SK-N-SH (cell line): ENCODE data around the gene PANK4. TPM values are rescaled to one million over a fixed set of nuclear protein-coding genes. Genes with fewer than 3 reads are reported as not detected.

Experiments used
- CTCF ChIA-PET: fragments of 300-600, 350-600 bp; formaldehyde crosslinking; extraction: SDS; loops from one replicate; lab custom pipeline; 2021; lab: Yijun Ruan, JAX
- POLR2A ChIA-PET: fragments of 350-600 bp; sonication (Branson Sonifier 250); formaldehyde crosslinking; extraction: SDS; loops from one replicate; lab custom pipeline; 2020; ENCODE audit warnings: antibody characterized with exemption, inconsistent platforms; lab: Yijun Ruan, JAX
- DNase-seq: peaks from one replicate; pipeline ENCODE4 v3.0.0; 2012
- H2AFZ ChIP-seq: fragments of 200-600 bp; sonication (generic); 2 replicates; pipeline ENCODE4 v1.8.1; 2016; ENCODE audit warnings: antibody characterized with exemption, mild to moderate bottlenecking, low read depth
- H3F3A ChIP-seq: fragments of 200-600 bp; sonication (generic); replicated peaks from 2 replicates; pipeline ENCODE3; 2016; ENCODE audit warnings: antibody characterized with exemption, mild to moderate bottlenecking; ENCODE audit not compliant: insufficient read depth
- H3K27ac ChIP-seq, 2 experiments: fragments of 200-500 bp in 1 of 2; fragments of 200-600 bp in 1 of 2; sonication (Bioruptor generic) in 1 of 2; sonication (generic), shearing (Covaris generic) in 1 of 2; 2 replicates each; pipeline versions ENCODE4 v1.5.1 to v1.6.1; 2014 to 2016; ENCODE audit warnings: low read depth in 2 of 2, inconsistent platforms in 1 of 2, low read length in 1 of 2, mild to moderate bottlenecking in 1 of 2, mixed read lengths in 1 of 2
- H3K27me3 ChIP-seq: fragments of 200-600 bp; sonication (generic), shearing (Covaris generic); 2 replicates; pipeline ENCODE4 v1.6.1; 2016; ENCODE audit warnings: mixed run types; ENCODE audit not compliant: insufficient read depth
- H3K36me3 ChIP-seq, 2 experiments: fragments of 200-500 bp in 1 of 2; fragments of 200-600 bp in 1 of 2; sonication (Bioruptor generic) in 1 of 2; sonication (generic) in 1 of 2; replicated peaks in 1 of 2; 2 replicates each; pipeline versions ENCODE3 to v1.5.1; 2014 to 2016; ENCODE audit warnings: low read length in 1 of 2, mild to moderate bottlenecking in 1 of 2; ENCODE audit not compliant: insufficient read depth in 2 of 2, control insufficient read depth in 1 of 2
- H3K4me1 ChIP-seq, 2 experiments: fragments of 200-500 bp in 1 of 2; fragments of 200-600 bp in 1 of 2; sonication (Bioruptor generic) in 1 of 2; sonication (generic), shearing (Covaris generic) in 1 of 2; 2 replicates each; pipeline versions ENCODE4 v1.5.1 to v1.6.1; 2014 to 2016; ENCODE audit warnings: low read depth in 1 of 2, low read length in 1 of 2, mixed run types in 1 of 2; ENCODE audit not compliant: insufficient read depth in 2 of 2, control insufficient read depth in 1 of 2
- H3K4me2 ChIP-seq: fragments of 200-600 bp; sonication (generic), shearing (Covaris generic); 2 replicates; pipeline ENCODE4 v1.6.1; 2017; ENCODE audit warnings: mixed run types
- H3K4me3 ChIP-seq, 2 experiments: fragments of 200-500 bp in 1 of 2; fragments of 200-600 bp in 1 of 2; sonication (Bioruptor generic) in 1 of 2; sonication (generic), shearing (Covaris generic) in 1 of 2; 2 replicates each; pipeline versions ENCODE4 v1.5.1 to v1.8.1; 2014 to 2016; ENCODE audit warnings: low read depth in 2 of 2, inconsistent platforms in 1 of 2, low read length in 1 of 2, mild to moderate bottlenecking in 1 of 2, mixed read lengths in 1 of 2, moderate library complexity in 1 of 2
- H3K79me2 ChIP-seq: fragments of 200-600 bp; sonication (generic); 2 replicates; pipeline ENCODE4 v1.8.1; 2017; ENCODE audit warnings: mild to moderate bottlenecking; ENCODE audit not compliant: insufficient read depth
- H3K9ac ChIP-seq: fragments of 200-600 bp; sonication (generic); 2 replicates; pipeline ENCODE4 v1.6.1; 2017; ENCODE audit warnings: mixed run types
- H3K9me2 ChIP-seq: fragments of 200-600 bp; sonication (generic); 2 replicates; pipeline ENCODE4 v1.6.1; 2017; ENCODE audit warnings: mixed run types
- H3K9me3 ChIP-seq: fragments of 200-600 bp; sonication (generic); 2 replicates; pipeline ENCODE4 v1.6.1; 2017; ENCODE audit warnings: mixed run types, mild to moderate bottlenecking, moderate library complexity
- H4K20me1 ChIP-seq: fragments of 200-600 bp; sonication (generic); 2 replicates; pipeline ENCODE4 v1.6.1; 2017; ENCODE audit warnings: mild to moderate bottlenecking, mixed run types; ENCODE audit not compliant: insufficient read depth
- CHD2 ChIP-seq: fragments of 150-350 bp; IDR thresholded peaks from 2 replicates; pipeline ENCODE4 v1.6.1; 2018; ENCODE audit warnings: low read length; ENCODE audit not compliant: partially characterized antibody
- ELF1 ChIP-seq: IDR thresholded peaks from 2 replicates; pipeline ENCODE4 v1.4.0; 2012
- EP300 ChIP-seq, 2 experiments: IDR thresholded peaks; 2 replicates each; pipeline versions ENCODE4 v1.4.0 to v1.6.1; 2012; ENCODE audit warnings: borderline replicate concordance in 1 of 2, low read depth in 1 of 2, low read length in 1 of 2
- EZH2phosphoT487 ChIP-seq: fragments of 200-600 bp; sonication (generic); IDR thresholded peaks from 2 replicates; pipeline ENCODE4 v1.6.1; 2017; ENCODE audit warnings: low read depth, mixed run types, mild to moderate bottlenecking, antibody characterized with exemption, moderate library complexity, borderline replicate concordance
- FOXJ3 ChIP-seq: sonication (generic); formaldehyde crosslinking; IDR thresholded peaks from 2 replicates; pipeline ENCODE4 v1.5.1; 2020; ENCODE audit warnings: mild to moderate bottlenecking, missing genetic modification reagents
- GATA2 ChIP-seq: sonication (generic); formaldehyde crosslinking; IDR thresholded peaks from 2 replicates; pipeline ENCODE4 v1.5.0; 2020; ENCODE audit warnings: mild to moderate bottlenecking, missing genetic modification reagents
- JUND ChIP-seq: IDR thresholded peaks from 2 replicates; pipeline ENCODE4 v1.4.0; 2012
- NFIC ChIP-seq: IDR thresholded peaks from 2 replicates; pipeline ENCODE4 v1.4.0; 2012; ENCODE audit warnings: borderline replicate concordance
- POLR2AphosphoS5 ChIP-seq: IDR thresholded peaks from 2 replicates; pipeline ENCODE4 v1.6.1; 2012; ENCODE audit warnings: low read depth, low read length
- RAD21 ChIP-seq: IDR thresholded peaks from 2 replicates; pipeline ENCODE4 v1.6.1; 2012; ENCODE audit warnings: mild to moderate bottlenecking, low read length
- RXRA ChIP-seq: IDR thresholded peaks from 2 replicates; pipeline ENCODE4 v1.4.0; 2012; ENCODE audit warnings: low read depth, mild to moderate bottlenecking, borderline replicate concordance
- SIN3A ChIP-seq: IDR thresholded peaks from 2 replicates; pipeline ENCODE4 v1.6.1; 2012; ENCODE audit warnings: low read depth, mild to moderate bottlenecking, low read length, moderate library complexity, borderline replicate concordance
- TAF1 ChIP-seq: IDR thresholded peaks from 2 replicates; pipeline ENCODE4 v1.6.1; 2012; ENCODE audit warnings: low read depth, mild to moderate bottlenecking, low read length, moderate library complexity, borderline replicate concordance
- TCF12 ChIP-seq: IDR thresholded peaks from 2 replicates; pipeline ENCODE4 v1.4.0; 2012
- YY1 ChIP-seq: IDR thresholded peaks from 2 replicates; pipeline ENCODE4 v1.4.0; 2012; ENCODE audit warnings: low read depth, mild to moderate bottlenecking
- WGBS: methylation state at CpG from one replicate; pipeline ENCODE4 v1.1.6; 2017; ENCODE audit warnings: low lambda C conversion rate; 5-methylcytosine and 5-hydroxymethylcytosine counted together
- polyA plus RNA-seq, 3 experiments: library from polyadenylated mRNA; depleted of rRNA; stranded (reverse); fragments of >200 nt; gene quantifications; 2 replicates each; pipeline ENCODE4 v1.2.3, GENCODE V29; 2012
- TF ChIP-seq, protein P1 (sequence below): IDR thresholded peaks from 2 replicates; pipeline ENCODE4; 2012
- TF ChIP-seq, protein P2 (sequence below): fragments of 150-350 bp; IDR thresholded peaks from 2 replicates; pipeline ENCODE4 v1.6.1; 2016; ENCODE audit warnings: mild to moderate bottlenecking, low read depth, low read length
- TF ChIP-seq, protein P3 (sequence below): IDR thresholded peaks from 2 replicates; pipeline ENCODE4 v1.4.0; 2012; ENCODE audit warnings: low read depth
- TF ChIP-seq, protein P4 (sequence below): fragments of 150-350 bp; IDR thresholded peaks from 2 replicates; pipeline ENCODE4 v1.6.1; 2017; ENCODE audit warnings: antibody characterized with exemption, low read length, low read depth, borderline replicate concordance

The PANK4 gene
- polyA plus RNA-seq, 1 of the 3 experiments (the other 2 are of a cell fraction) = 16.6 TPM

DNA sequence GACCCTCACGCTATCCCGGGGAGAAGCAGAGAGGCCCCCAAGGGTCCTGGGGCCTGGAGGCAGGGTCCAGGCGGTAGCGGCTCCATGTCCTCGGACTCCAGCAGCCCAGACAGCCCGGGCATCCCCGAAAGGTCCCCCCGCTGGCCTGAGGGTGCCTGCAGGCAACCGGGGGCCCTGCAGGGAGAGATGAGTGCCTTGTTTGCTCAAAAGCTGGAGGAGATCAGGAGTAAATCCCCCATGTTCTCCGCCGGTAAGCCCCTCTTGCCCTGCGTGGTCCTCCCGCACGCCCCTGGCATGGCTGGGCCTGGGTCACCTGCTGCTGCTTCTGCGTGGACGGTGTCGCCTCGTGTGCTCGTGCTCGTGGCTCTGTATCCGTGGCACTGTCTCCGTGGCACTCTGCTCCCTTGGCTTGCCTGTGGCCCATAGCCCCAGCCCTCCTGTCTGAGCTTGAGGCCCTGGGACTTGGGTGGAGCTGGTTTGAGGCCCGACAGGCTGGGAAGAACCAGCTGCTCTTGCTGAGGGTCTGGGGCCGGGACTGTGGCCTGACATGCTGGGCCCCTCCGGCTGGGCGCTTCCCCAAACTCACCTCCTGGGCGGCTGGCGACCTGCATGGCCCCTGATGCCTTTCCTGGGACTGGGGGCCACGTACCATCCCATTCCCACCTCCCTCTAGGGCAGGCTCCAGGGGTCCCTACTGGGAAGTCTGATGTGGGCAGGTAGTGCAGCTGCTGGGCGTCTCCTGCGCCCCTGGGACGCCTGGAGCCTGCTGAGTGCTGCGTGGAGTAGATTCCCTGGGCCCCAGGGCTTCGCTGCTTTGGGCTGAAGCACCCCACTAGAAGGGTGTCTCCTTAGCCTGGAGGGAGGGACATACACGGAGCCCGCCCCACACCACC is 23.5 kb downstream of the PANK4 start (continued):
- TF ChIP-seq TAF1 = no peak
- no peak for TF ChIP-seq JUND
- TF ChIP-seq CHD2 = no peak
- TF ChIP-seq, all 33 proteins: peak for 0

DNA sequence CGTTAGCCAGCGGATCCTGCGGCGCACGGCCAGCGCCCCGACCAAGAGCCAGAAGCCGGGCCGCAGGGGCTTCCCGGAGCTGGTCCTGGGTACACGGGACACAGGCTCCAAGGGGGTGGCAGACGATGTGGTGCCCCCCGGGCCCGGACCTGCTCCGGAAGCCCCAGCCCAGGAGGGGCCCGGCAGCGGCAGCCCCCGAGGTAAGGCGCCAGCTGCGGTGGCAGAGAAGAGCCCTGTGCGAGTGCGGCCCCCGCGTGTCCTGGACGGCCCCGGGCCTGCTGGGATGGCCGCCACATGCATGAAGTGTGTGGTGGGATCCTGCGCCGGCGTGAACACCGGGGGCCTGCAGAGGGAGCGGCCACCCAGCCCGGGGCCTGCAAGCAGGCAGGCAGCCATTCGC is 24.2 kb downstream of the PANK4 start:
- 90% methylated on average over 2 of the region's 34 CpGs for WGBS
- Histone ChIP-seq H3K27ac (no peak overlapping the region), H3K9ac (no peak overlapping the region), H3K9me3 (no peaks in the 10 kb centered on the region), H3K4me1 (peaks cover 0 to 15% of the 10 kb centered on the region in 2 experiments; a peak in 1 of 4 replicates), H3K4me3 (no peak overlapping the region), H3K9me2 (no peaks in the 10 kb centered on the region), H4K20me1 (no peaks in the 10 kb centered on the region), H3K36me3 (no peaks in the 10 kb centered on the region), H2AFZ (no peak overlapping the region), H3K79me2 (no peaks in the 10 kb centered on the region), H3K4me2 (no peak overlapping the region), H3F3A (no peaks in the 10 kb centered on the region), H3K27me3 (no peaks in the 10 kb centered on the region)
- no peak for DNase-seq
- POLR2A ChIA-PET = interaction anchor here (1.3 to 1.8 kb wide), 2 partner anchors 13 to 27 kb away, joined by 5 read pairs; no protein-coding TSS in a partner anchor
- TF ChIP-seq FOXJ3 (CRISPR knock-in tag) = no peak
- no peak for TF ChIP-seq ELF1
- no peak for TF ChIP-seq EZH2phosphoT487
- TF ChIP-seq RAD21 = no peak
- TF ChIP-seq, protein P1, sequence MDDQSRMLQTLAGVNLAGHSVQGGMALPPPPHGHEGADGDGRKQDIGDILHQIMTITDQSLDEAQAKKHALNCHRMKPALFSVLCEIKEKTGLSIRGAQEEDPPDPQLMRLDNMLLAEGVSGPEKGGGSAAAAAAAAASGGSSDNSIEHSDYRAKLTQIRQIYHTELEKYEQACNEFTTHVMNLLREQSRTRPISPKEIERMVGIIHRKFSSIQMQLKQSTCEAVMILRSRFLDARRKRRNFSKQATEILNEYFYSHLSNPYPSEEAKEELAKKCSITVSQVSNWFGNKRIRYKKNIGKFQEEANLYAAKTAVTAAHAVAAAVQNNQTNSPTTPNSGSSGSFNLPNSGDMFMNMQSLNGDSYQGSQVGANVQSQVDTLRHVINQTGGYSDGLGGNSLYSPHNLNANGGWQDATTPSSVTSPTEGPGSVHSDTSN = no peak
- TF ChIP-seq, protein P2, sequence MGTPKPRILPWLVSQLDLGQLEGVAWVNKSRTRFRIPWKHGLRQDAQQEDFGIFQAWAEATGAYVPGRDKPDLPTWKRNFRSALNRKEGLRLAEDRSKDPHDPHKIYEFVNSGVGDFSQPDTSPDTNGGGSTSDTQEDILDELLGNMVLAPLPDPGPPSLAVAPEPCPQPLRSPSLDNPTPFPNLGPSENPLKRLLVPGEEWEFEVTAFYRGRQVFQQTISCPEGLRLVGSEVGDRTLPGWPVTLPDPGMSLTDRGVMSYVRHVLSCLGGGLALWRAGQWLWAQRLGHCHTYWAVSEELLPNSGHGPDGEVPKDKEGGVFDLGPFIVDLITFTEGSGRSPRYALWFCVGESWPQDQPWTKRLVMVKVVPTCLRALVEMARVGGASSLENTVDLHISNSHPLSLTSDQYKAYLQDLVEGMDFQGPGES = no peak
- no peak for TF ChIP-seq RXRA
- no peak for TF ChIP-seq TCF12
- TF ChIP-seq YY1 = no peak
- no peak for TF ChIP-seq GATA2
- no peak for TF ChIP-seq POLR2AphosphoS5
- TF ChIP-seq, protein P3, sequence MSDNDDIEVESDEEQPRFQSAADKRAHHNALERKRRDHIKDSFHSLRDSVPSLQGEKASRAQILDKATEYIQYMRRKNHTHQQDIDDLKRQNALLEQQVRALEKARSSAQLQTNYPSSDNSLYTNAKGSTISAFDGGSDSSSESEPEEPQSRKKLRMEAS = no peak
- no peak for TF ChIP-seq NFIC
- TF ChIP-seq, protein P4, sequence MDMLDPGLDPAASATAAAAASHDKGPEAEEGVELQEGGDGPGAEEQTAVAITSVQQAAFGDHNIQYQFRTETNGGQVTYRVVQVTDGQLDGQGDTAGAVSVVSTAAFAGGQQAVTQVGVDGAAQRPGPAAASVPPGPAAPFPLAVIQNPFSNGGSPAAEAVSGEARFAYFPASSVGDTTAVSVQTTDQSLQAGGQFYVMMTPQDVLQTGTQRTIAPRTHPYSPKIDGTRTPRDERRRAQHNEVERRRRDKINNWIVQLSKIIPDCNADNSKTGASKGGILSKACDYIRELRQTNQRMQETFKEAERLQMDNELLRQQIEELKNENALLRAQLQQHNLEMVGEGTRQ = no peak
- TF ChIP-seq SIN3A = no peak
- TF ChIP-seq EP300 (IDR thresholded peaks at IDR 0.05; ENCODE audit: borderline replicate concordance in 1 of 2, low read depth in 1 of 2, low read length in 1 of 2) = no peak
- CTCF ChIA-PET = interaction anchor here (1.0 to 1.2 kb wide), 2 partner anchors 14 to 26 kb away, joined by 3 read pairs; partner anchors contain the start of gene PLCH2
